A549 (cell line): ENCODE measurements around the gene INAFM1. TPM values are rescaled to one million over a fixed set of nuclear protein-coding genes. Genes with fewer than 3 reads are reported as not detected.

ENCODE experiments used
- ATAC-seq, 2 experiments: fragments of 200-7000 bp in 1 of 2; fragments of >200 bp in 1 of 2; cut with Nextera tagmentation in 1 of 2; cut with Tn5 transposase in 1 of 2; 3 replicates each; pipeline versions ENCODE4 v1.8.0 to v1.9.1; 2018 to 2020; ENCODE audit warnings: mild to moderate bottlenecking in 1 of 2, moderate library complexity in 1 of 2
- CTCF ChIA-PET: fragments of 300-600 bp; sonication (Branson Sonifier 250); formaldehyde crosslinking; extraction: SDS; loops from one replicate; lab custom pipeline; 2021; ENCODE audit warnings: antibody characterized with exemption, inconsistent platforms; lab: Yijun Ruan, JAX
- POLR2A ChIA-PET: fragments of 350-600 bp; formaldehyde crosslinking; extraction: SDS; loops from one replicate; lab custom pipeline; 2021; ENCODE audit warnings: antibody characterized with exemption, inconsistent platforms; lab: Yijun Ruan, JAX
- DNase-seq, 2 experiments: peaks; one replicate each; pipeline versions ENCODE4 v3.0.0 to v3.0.0-alpha.2; 2011 to 2016; ENCODE audit warnings: low read depth in 1 of 2, low spot score in 1 of 2
- FAIRE-seq: peaks from 2 replicates; lab custom pipeline; 2011; peaks lifted over from hg19 to GRCh38; lab: Jason Lieb, UNC
- H3K27ac ChIP-seq, 2 experiments: fragments of >200 bp; sonication (Bioruptor Twin); formaldehyde crosslinking; 3 replicates each; pipeline ENCODE4 v1.5.1; 2016 to 2017
- H3K4me1 ChIP-seq: fragments of >200 bp; sonication (Bioruptor Twin); formaldehyde crosslinking; 3 replicates; pipeline ENCODE4 v1.6.1; 2016
- H3K4me2 ChIP-seq: fragments of >200 bp; sonication (Bioruptor Twin); formaldehyde crosslinking; 3 replicates; pipeline ENCODE4 v1.6.1; 2016
- H3K4me3 ChIP-seq: fragments of >200 bp; sonication (Bioruptor Twin); formaldehyde crosslinking; 3 replicates; pipeline ENCODE4 v1.5.1; 2016
- H3K9me3 ChIP-seq: fragments of >200 bp; sonication (Bioruptor Twin); formaldehyde crosslinking; 3 replicates; pipeline ENCODE4 v1.6.1; 2016
- ATOH8 ChIP-seq: fragments of 250-450 bp; sonication (Bioruptor Pico); IDR thresholded peaks from 2 replicates; pipeline ENCODE4 v1.5.0; 2020; ENCODE audit warnings: low read depth, mild to moderate bottlenecking, moderate library complexity
- BHLHE40 ChIP-seq: IDR thresholded peaks from 2 replicates; pipeline ENCODE4 v1.6.1; 2012; ENCODE audit warnings: low read depth, low read length, inconsistent platforms
- CBX8 ChIP-seq: fragments of 200-600 bp; sonication (generic); IDR thresholded peaks from 2 replicates; pipeline ENCODE4 v1.6.1; 2016
- CHD2 ChIP-seq: fragments of 150-350 bp; IDR thresholded peaks from 2 replicates; pipeline ENCODE4 v1.6.1; 2014; ENCODE audit warnings: low read length; ENCODE audit not compliant: partially characterized antibody
- CHD4 ChIP-seq: fragments of 200-600 bp; sonication (generic); IDR thresholded peaks from 2 replicates; pipeline ENCODE4 v1.6.1; 2016; ENCODE audit warnings: antibody characterized with exemption, mild to moderate bottlenecking, borderline replicate concordance
- CTCF ChIP-seq: fragments of >200 bp; sonication (Bioruptor Twin); formaldehyde crosslinking; IDR thresholded peaks from 3 replicates; pipeline ENCODE4 v1.5.1; 2016
- EHF ChIP-seq: fragments of 250-450 bp; sonication (Bioruptor Pico); IDR thresholded peaks from 2 replicates; pipeline ENCODE4 v1.5.0; 2020; ENCODE audit warnings: mild to moderate bottlenecking
- EHMT2 ChIP-seq: fragments of 200-600 bp; sonication (generic); IDR thresholded peaks from 2 replicates; pipeline ENCODE4 v1.6.1; 2016; ENCODE audit warnings: antibody characterized with exemption, low read depth, mild to moderate bottlenecking, moderate library complexity
- ELK1 ChIP-seq: fragments of 150-350 bp; IDR thresholded peaks from 2 replicates; pipeline ENCODE4 v1.6.1; 2014; ENCODE audit warnings: low read depth, mild to moderate bottlenecking, low read length
- ESRRA ChIP-seq: fragments of 150-350 bp; IDR thresholded peaks from 2 replicates; pipeline ENCODE4 v1.6.1; 2014; ENCODE audit warnings: mild to moderate bottlenecking, low read length, borderline replicate concordance
- FOSB ChIP-seq: fragments of 250-450 bp; sonication (Bioruptor Pico); IDR thresholded peaks from 2 replicates; pipeline ENCODE4 v1.5.0; 2020; ENCODE audit warnings: mild to moderate bottlenecking, moderate library complexity
- FOXS1 ChIP-seq: fragments of 250-450 bp; sonication (Bioruptor Pico); IDR thresholded peaks from 2 replicates; pipeline ENCODE4 v1.5.0; 2020; ENCODE audit warnings: mild to moderate bottlenecking, moderate library complexity
- HDAC2 ChIP-seq: fragments of 200-600 bp; sonication (generic); IDR thresholded peaks from 2 replicates; pipeline ENCODE4 v1.6.1; 2016
- HEYL ChIP-seq: fragments of 250-450 bp; sonication (Bioruptor Pico); IDR thresholded peaks from 2 replicates; pipeline ENCODE4 v1.8.0; 2021; ENCODE audit warnings: mild to moderate bottlenecking, moderate library complexity
- JUN ChIP-seq, 2 experiments: fragments of >200 bp; sonication (Bioruptor Twin); formaldehyde crosslinking; IDR thresholded peaks; 2 replicates in 1 of 2; 3 replicates in 1 of 2; pipeline ENCODE4 v1.6.1; 2016 to 2017
- NPAS2 ChIP-seq: fragments of 250-450 bp; sonication (Bioruptor Pico); IDR thresholded peaks from 2 replicates; pipeline ENCODE4 v1.8.0; 2022; ENCODE audit warnings: mild to moderate bottlenecking, moderate library complexity, borderline replicate concordance
- PBX3 ChIP-seq: IDR thresholded peaks from 2 replicates; pipeline ENCODE4 v1.6.1; 2012
- PHF8 ChIP-seq: fragments of 200-600 bp; sonication (generic); IDR thresholded peaks from 2 replicates; pipeline ENCODE4 v1.6.1; 2016; ENCODE audit warnings: low read depth, mild to moderate bottlenecking, antibody characterized with exemption, moderate library complexity, borderline replicate concordance
- POLR2A ChIP-seq: IDR thresholded peaks from 2 replicates; pipeline ENCODE4 v1.6.1; 2012; ENCODE audit warnings: mild to moderate bottlenecking, low read length
- RAD21 ChIP-seq, 2 experiments: fragments of >200 bp in 1 of 2; sonication (Bioruptor Twin) in 1 of 2; formaldehyde crosslinking in 1 of 2; IDR thresholded peaks in 1 of 2; conservative IDR thresholded peaks in 1 of 2; 2 replicates in 1 of 2; 3 replicates in 1 of 2; pipeline ENCODE4 v1.6.1; 2012 to 2018; ENCODE audit warnings: inconsistent platforms in 1 of 2
- RCOR1 ChIP-seq: fragments of 150-350 bp; IDR thresholded peaks from 2 replicates; pipeline ENCODE4 v1.6.1; 2014; ENCODE audit warnings: antibody characterized with exemption, low read length, low read depth
- SREBF2 ChIP-seq: fragments of 450-650 bp; IDR thresholded peaks from 2 replicates; pipeline ENCODE4 v1.6.1; 2014; ENCODE audit warnings: mild to moderate bottlenecking, moderate library complexity
- TFCP2L1 ChIP-seq: fragments of 250-450 bp; sonication (Bioruptor Pico); IDR thresholded peaks from 2 replicates; pipeline ENCODE4 v1.5.0; 2021; ENCODE audit warnings: mild to moderate bottlenecking
- TP53 ChIP-seq: fragments of 250-450 bp; sonication (Bioruptor Pico); IDR thresholded peaks from 2 replicates; pipeline ENCODE4 v1.5.0; 2021; ENCODE audit warnings: mild to moderate bottlenecking, moderate library complexity
- USF2 ChIP-seq: fragments of 450-650 bp; IDR thresholded peaks from 2 replicates; pipeline ENCODE4 v1.6.1; 2014; ENCODE audit warnings: antibody characterized with exemption
- ZNF302 ChIP-seq: fragments of 250-450 bp; sonication (Bioruptor Pico); IDR thresholded peaks from 2 replicates; pipeline ENCODE4 v1.9.0; 2021; ENCODE audit warnings: inconsistent platforms, mild to moderate bottlenecking, moderate library complexity
- ZSCAN20 ChIP-seq: fragments of 250-450 bp; sonication (Bioruptor Pico); IDR thresholded peaks from 2 replicates; pipeline ENCODE4 v1.8.0; 2022; ENCODE audit warnings: mild to moderate bottlenecking, moderate library complexity
- WGBS: methylation state at CpG from one replicate; pipeline ENCODE4 v1.1.6; 2017; ENCODE audit errors: missing lambda C conversion rate; 5-methylcytosine and 5-hydroxymethylcytosine counted together
- polyA plus RNA-seq, 4 experiments: library from polyadenylated mRNA; depleted of rRNA in 3 of 4; stranded (reverse); fragments of >200 nt; fragmentation: RNase III in 1 of 4; extraction: RNeasy Plus Mini Kit Qiagen cat#74134 plus additional on column Dnase treatment in 1 of 4; gene quantifications; 2 replicates in 3 of 4; 3 replicates in 1 of 4; pipeline ENCODE4 v1.2.3, GENCODE V29; 2011 to 2017
- TF ChIP-seq, protein P1 (sequence below): fragments of 250-450 bp; sonication (Bioruptor Pico); IDR thresholded peaks from 2 replicates; pipeline ENCODE4 v1.5.0; 2021; ENCODE audit warnings: mild to moderate bottlenecking, moderate library complexity, borderline replicate concordance

The INAFM1 gene
- polyA plus RNA-seq, 2 of the 4 experiments (the other 2 are of a cell fraction) = 1.5 to 5.5 TPM

DNA sequence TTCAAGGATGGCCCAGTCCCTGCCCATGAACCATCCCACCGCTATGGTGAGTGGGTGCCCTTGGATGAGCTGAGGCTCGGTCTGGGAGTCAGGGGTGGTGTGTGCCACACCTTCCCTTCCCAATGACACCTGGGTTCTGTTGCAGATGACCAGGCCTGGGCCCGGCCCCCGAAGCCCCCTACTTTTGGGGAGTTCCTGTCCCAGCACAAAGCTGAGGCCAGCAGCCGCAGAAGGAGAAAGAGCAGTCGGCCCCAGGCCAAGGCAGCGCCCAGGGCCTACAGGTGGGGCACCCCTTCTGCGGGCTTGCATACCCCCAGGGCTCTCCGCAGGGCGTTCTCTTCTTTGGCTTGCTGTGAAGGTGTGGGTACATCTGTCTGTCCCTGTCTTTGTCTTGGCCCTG, 4.3 kb upstream of the INAFM1 start:
- no peak overlapping the region for H3K27ac ChIP-seq
- no peak for FAIRE-seq

DNA sequence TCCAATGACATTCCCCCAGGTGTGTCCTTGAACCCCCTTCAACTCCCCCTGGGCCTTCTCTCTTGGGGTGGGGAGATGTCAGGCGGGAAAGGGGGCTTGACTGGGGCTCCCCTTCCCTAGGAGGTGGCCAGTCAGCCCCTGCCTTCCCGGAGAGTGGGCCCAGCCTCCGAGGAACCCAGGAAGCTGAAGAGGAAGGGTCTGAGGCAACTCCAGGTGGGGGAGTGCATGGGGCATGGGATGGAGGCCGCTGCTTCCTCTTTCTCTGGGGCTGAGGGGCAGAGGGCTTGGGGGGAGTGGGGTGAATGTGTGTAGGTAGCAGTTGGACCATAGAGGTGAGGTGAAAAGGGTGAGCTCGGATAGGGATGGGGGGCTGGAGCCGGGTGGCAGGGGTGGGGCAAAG, 2.7 kb upstream of the INAFM1 start:
- DNase-seq (no peak), ATAC-seq (no peak), FAIRE-seq (no peak)
- Histone ChIP-seq H3K4me3 (no peak overlapping the region), H3K4me1 (peaks cover 15% of the 10 kb centered on the region), H3K27ac (no peak overlapping the region; a peak in 1 of 6 replicates), H3K9me3 (no peaks in the 10 kb centered on the region), H3K4me2 (no peak overlapping the region)
- TF ChIP-seq HEYL (CRISPR knock-in tag) = no peak
- TF ChIP-seq CTCF = no peak
- no peak for TF ChIP-seq USF2
- no peak for TF ChIP-seq RAD21 (conservative IDR thresholded peaks at IDR 0.05 in 1 of 2, IDR thresholded peaks at IDR 0.05 in 1 of 2)
- no peak for TF ChIP-seq ZNF302 (CRISPR knock-in tag)
- no peak for TF ChIP-seq CHD4
- no peak for TF ChIP-seq BHLHE40
- TF ChIP-seq FOSB = no peak
- no peak for TF ChIP-seq FOXS1 (CRISPR knock-in tag)
- no peak for TF ChIP-seq SREBF2
- ChIA-PET POLR2A (interaction anchor here (1.0 to 1.5 kb wide), 2 partner anchors 10 to 15 kb away, joined by 3 to 4 read pairs; no protein-coding TSS in a partner anchor), CTCF (interaction anchor here (0.6 to 7.2 kb wide), 9 partner anchors 11 to 259 kb away, joined by 3 to 32 read pairs (median 3); partner anchors contain the start of gene CCDC9)
- 96% methylated on average over 3 of the region's 6 CpGs for WGBS

More for the DNA sequence above, 4.3 kb upstream of the INAFM1 start:
- H3K4me2 ChIP-seq = no peak overlapping the region
- TF ChIP-seq TFCP2L1 = no peak
- TF ChIP-seq ATOH8 (CRISPR knock-in tag) = no peak
- no peak for TF ChIP-seq EHMT2
- TF ChIP-seq CBX8 = no peak
- TF ChIP-seq HDAC2 = no peak
- no peak for TF ChIP-seq ELK1
- TF ChIP-seq ESRRA = no peak
- no peak for TF ChIP-seq CHD2
- no peak for TF ChIP-seq POLR2A
- no peak for TF ChIP-seq PBX3
- TF ChIP-seq ZSCAN20 (CRISPR knock-in tag) = no peak
- no peak for TF ChIP-seq RAD21 (conservative IDR thresholded peaks at IDR 0.05 in 1 of 2, IDR thresholded peaks at IDR 0.05 in 1 of 2)
- TF ChIP-seq, protein P1, sequence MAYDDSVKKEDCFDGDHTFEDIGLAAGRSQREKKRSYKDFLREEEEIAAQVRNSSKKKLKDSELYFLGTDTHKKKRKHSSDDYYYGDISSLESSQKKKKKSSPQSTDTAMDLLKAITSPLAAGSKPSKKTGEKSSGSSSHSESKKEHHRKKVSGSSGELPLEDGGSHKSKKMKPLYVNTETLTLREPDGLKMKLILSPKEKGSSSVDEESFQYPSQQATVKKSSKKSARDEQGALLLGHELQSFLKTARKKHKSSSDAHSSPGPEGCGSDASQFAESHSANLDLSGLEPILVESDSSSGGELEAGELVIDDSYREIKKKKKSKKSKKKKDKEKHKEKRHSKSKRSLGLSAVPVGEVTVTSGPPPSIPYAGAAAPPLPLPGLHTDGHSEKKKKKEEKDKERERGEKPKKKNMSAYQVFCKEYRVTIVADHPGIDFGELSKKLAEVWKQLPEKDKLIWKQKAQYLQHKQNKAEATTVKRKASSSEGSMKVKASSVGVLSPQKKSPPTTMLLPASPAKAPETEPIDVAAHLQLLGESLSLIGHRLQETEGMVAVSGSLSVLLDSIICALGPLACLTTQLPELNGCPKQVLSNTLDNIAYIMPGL (CRISPR knock-in tag) = no peak
- no peak for TF ChIP-seq NPAS2 (CRISPR knock-in tag)
- no peak for TF ChIP-seq TP53 (CRISPR knock-in tag)
- TF ChIP-seq RCOR1 = no peak
- no peak for TF ChIP-seq JUN (IDR thresholded peaks at IDR 0.05)
- TF ChIP-seq EHF = no peak
- no peak for TF ChIP-seq ZNF302 (CRISPR knock-in tag)
- no peak for TF ChIP-seq PHF8
- CTCF ChIA-PET = interaction anchor here (1.4 to 7.2 kb wide), 7 partner anchors 9 to 59 kb away, joined by 3 to 32 read pairs (median 8); partner anchors contain the start of gene CCDC9
- WGBS = 96% methylated on average over 10 of the region's 10 CpGs
- no peak for ATAC-seq
- no peak overlapping the region for H3K4me3 ChIP-seq
- H3K9me3 ChIP-seq = no peaks in the 10 kb centered on the region
- H3K4me1 ChIP-seq = peaks cover 13% of the 10 kb centered on the region
- no peak for DNase-seq
- POLR2A ChIA-PET = interaction anchor here (1.1 to 1.5 kb wide), 3 partner anchors 8 to 26 kb away, joined by 3 to 7 read pairs (median 4); partner anchors contain the start of gene CCDC9
